OCI-LY1 (cell line): ENCODE data around the gene ZSCAN26.
A peak's percentile ranks its signal among the peaks of the same experiment; 100 is the strongest.

Source experiments
- H2AFZ ChIP-seq: fragments of 200-600 bp; sonication (generic), shearing (Covaris generic); 2 replicates; pipeline ENCODE4 v1.6.0; 2014; ENCODE audit warnings: antibody characterized with exemption, mild to moderate bottlenecking, low read length
- H3F3A ChIP-seq: fragments of 200-600 bp; sonication (generic), shearing (Covaris generic); 2 replicates; pipeline ENCODE4 v1.6.0; 2014; ENCODE audit warnings: mild to moderate bottlenecking, antibody characterized with exemption, low read length, moderate library complexity; ENCODE audit not compliant: insufficient read depth
- H3K27ac ChIP-seq: fragments of 200-600 bp; sonication (generic); 2 replicates; pipeline ENCODE4 v1.5.1; 2014; ENCODE audit warnings: low read length, mixed run types, mild to moderate bottlenecking, low read depth; ENCODE audit not compliant: poor library complexity, severe bottlenecking
- H3K27me3 ChIP-seq: fragments of 200-600 bp; sonication (generic); 2 replicates; pipeline ENCODE4 v1.6.0; 2014; ENCODE audit warnings: antibody characterized with exemption, mild to moderate bottlenecking, low read length, moderate library complexity; ENCODE audit not compliant: insufficient read depth
- H3K36me3 ChIP-seq: fragments of 200-600 bp; sonication (generic); 2 replicates; pipeline ENCODE4 v1.6.1; 2014; ENCODE audit warnings: mild to moderate bottlenecking, antibody characterized with exemption, low read length, moderate library complexity, mixed read lengths; ENCODE audit not compliant: insufficient read depth
- H3K4me1 ChIP-seq: fragments of 200-600 bp; sonication (generic); 2 replicates; pipeline ENCODE4 v1.5.1; 2014; ENCODE audit warnings: mild to moderate bottlenecking, low read length, moderate library complexity; ENCODE audit not compliant: insufficient read depth, severe bottlenecking
- H3K4me2 ChIP-seq: fragments of 200-600 bp; sonication (generic), shearing (Covaris generic); 2 replicates; pipeline ENCODE4 v1.6.1; 2014; ENCODE audit warnings: low read length
- H3K4me3 ChIP-seq: fragments of 200-600 bp; sonication (generic); 2 replicates; pipeline ENCODE4 v1.5.1; 2014; ENCODE audit warnings: low read length, low read depth, mild to moderate bottlenecking, mixed read lengths; ENCODE audit not compliant: poor library complexity, severe bottlenecking
- H3K79me2 ChIP-seq: fragments of 200-600 bp; shearing (Covaris generic); 2 replicates; pipeline ENCODE4 v1.6.1; 2016; ENCODE audit warnings: mixed run types, low read length, mixed read lengths; ENCODE audit not compliant: insufficient read depth
- H3K9ac ChIP-seq: fragments of 200-600 bp; sonication (generic), shearing (Covaris generic); 2 replicates; pipeline ENCODE4 v1.6.1; 2014; ENCODE audit warnings: mild to moderate bottlenecking, low read length, mixed read lengths
- H3K9me2 ChIP-seq: fragments of 200-600 bp; sonication (generic), shearing (Covaris generic); 2 replicates; pipeline ENCODE4 v1.6.1; 2014; ENCODE audit warnings: low read depth, mild to moderate bottlenecking, low read length, mixed read lengths
- H3K9me3 ChIP-seq: fragments of 200-600 bp; shearing (Covaris generic); 2 replicates; pipeline ENCODE4 v1.6.1; 2014; ENCODE audit warnings: low read length, mixed read lengths
- H4K20me1 ChIP-seq: fragments of 200-600 bp; sonication (generic), shearing (Covaris generic); 2 replicates; pipeline ENCODE4 v1.6.0; 2016; ENCODE audit warnings: mild to moderate bottlenecking, low read length; ENCODE audit not compliant: insufficient read depth
- CTCF ChIP-seq: fragments of 200-600 bp; sonication (generic), shearing (Covaris generic); IDR thresholded peaks from 2 replicates; pipeline ENCODE4 v1.5.1; 2017; ENCODE audit warnings: mild to moderate bottlenecking, antibody characterized with exemption, low read length, moderate library complexity, mixed read lengths
- EZH2 ChIP-seq: fragments of 200-600 bp; sonication (generic), shearing (Covaris generic); IDR thresholded peaks from 2 replicates; pipeline ENCODE4 v1.8.0; 2017; ENCODE audit warnings: borderline replicate concordance, mixed run types, mild to moderate bottlenecking, antibody characterized with exemption, low read length, moderate library complexity, mixed read lengths

ZSCAN26 gene

GRCh38 chr6:28251661-28252008 lies 15.3 kb upstream of the ZSCAN26 start:
- H4K20me1 ChIP-seq = no peaks in the 10 kb centered on the region
- peak overlapping the region; percentile 95 for H3K9ac ChIP-seq
- TF ChIP-seq CTCF (no peak), EZH2 (no peak)
- peaks cover 17% of the 10 kb centered on the region; the same call in 1 of the 2 replicates for H3K36me3 ChIP-seq
- H3K27me3 ChIP-seq = no peaks in the 10 kb centered on the region
- H3F3A ChIP-seq = no peaks in the 10 kb centered on the region
- no peaks in the 10 kb centered on the region for H3K9me2 ChIP-seq
- peaks cover 20% of the 10 kb centered on the region for H3K4me1 ChIP-seq
- no peaks in the 10 kb centered on the region for H3K9me3 ChIP-seq
- peak overlapping the region; percentile 86 for H3K4me2 ChIP-seq
- H3K4me3 ChIP-seq = peak overlapping the region; percentile 97
- peak overlapping the region; percentile 30 for H3K27ac ChIP-seq
- H3K79me2 ChIP-seq = peaks cover 4% of the 10 kb centered on the region; the same call in 1 of the 2 replicates
- H2AFZ ChIP-seq = peak overlapping the region; percentile 27; the same call in 1 of the 2 replicates

GRCh38 chr6:28252009-28252975 lies 14.7 kb upstream of the ZSCAN26 start, which contains the start of gene ZKSCAN4:
Gene ZKSCAN4 (minus strand): TSS chr6:28252269. CDS start chr6:28251980, 289 bp downstream.
- Histone ChIP-seq H3K27ac (peak within 1 kb of the TSS; percentile 30), H3K4me3 (peak within 1 kb of the TSS; percentile 97), H3K27me3 (no peaks in the 10 kb centered on the region), H3K4me2 (peak within 1 kb of the TSS; percentile 86), H4K20me1 (no peaks in the 10 kb centered on the region), H3K9me2 (no peaks in the 10 kb centered on the region), H3K4me1 (peaks cover 20% of the 10 kb centered on the region), H3K36me3 (peaks cover 12% of the 10 kb centered on the region; the same call in 1 of the 2 replicates), H3K9ac (peak within 1 kb of the TSS; percentile 95), H2AFZ (peak within 1 kb of the TSS; percentile 91), H3K79me2 (peaks cover 4% of the 10 kb centered on the region; the same call in 1 of the 2 replicates), H3K9me3 (no peaks in the 10 kb centered on the region), H3F3A (no peaks in the 10 kb centered on the region)
- TF ChIP-seq CTCF (no peak), EZH2 (no peak)

GRCh38 chr6:28254121-28254519 lies 12.8 kb upstream of the ZSCAN26 start:
- no peak overlapping the region for H3K9ac ChIP-seq
- no peak overlapping the region for H2AFZ ChIP-seq
- H3K27ac ChIP-seq = no peak overlapping the region
- no peaks in the 10 kb centered on the region; the same call in 1 of the 2 replicates for H3F3A ChIP-seq
- TF ChIP-seq EZH2 (no peak), CTCF (no peak)
- H3K9me2 ChIP-seq = no peaks in the 10 kb centered on the region
- H3K27me3 ChIP-seq = no peaks in the 10 kb centered on the region
- H4K20me1 ChIP-seq = no peaks in the 10 kb centered on the region
- no peaks in the 10 kb centered on the region for H3K36me3 ChIP-seq
- H3K4me2 ChIP-seq = no peak overlapping the region
- peaks cover 20% of the 10 kb centered on the region for H3K4me1 ChIP-seq
- H3K9me3 ChIP-seq = no peaks in the 10 kb centered on the region
- H3K4me3 ChIP-seq = no peak overlapping the region
- H3K79me2 ChIP-seq = peaks cover 4% of the 10 kb centered on the region; the same call in 1 of the 2 replicates
